DMS114 treated with DMSO at 0.1 percent for 48 hours (cell line): Measurements from ENCODE around the gene SHISA6.

Experiments
- DNase-seq: peaks from one replicate; lab custom pipeline; 2025; ENCODE audit not compliant: unreplicated experiment; lab: John Stamatoyannopoulos, UW

The SHISA6 gene

GRCh38 chr17:11430751-11431150, 189.7 kb downstream of the SHISA6 start:
- no peak for DNase-seq

GRCh38 chr17:11438673-11439072, 197.7 kb downstream of the SHISA6 start:
- no peak for DNase-seq

- DNase-seq, result no peak
Measured at GRCh38 chr17:11441004-11441403, 200.0 kb downstream of the SHISA6 start.

GRCh38 chr17:11446316-11446715, 205.3 kb downstream of the SHISA6 start:
- no peak for DNase-seq

GRCh38 chr17:11454096-11454495, 213.1 kb downstream of the SHISA6 start:
- DNase-seq, result no peak

GRCh38 chr17:11458279-11458678, 217.3 kb downstream of the SHISA6 start:
- no peak for DNase-seq

GRCh38 chr17:11459861-11460331, 218.9 kb downstream of the SHISA6 start:
- no peak for DNase-seq

GRCh38 chr17:11461993-11462548, 221.1 kb downstream of the SHISA6 start:
- no peak for DNase-seq

- no peak for DNase-seq
Measured at GRCh38 chr17:11467639-11468038, 226.6 kb downstream of the SHISA6 start.

GRCh38 chr17:11485336-11486100, 244.5 kb downstream of the SHISA6 start:
- no peak for DNase-seq

- no peak for DNase-seq
Measured at GRCh38 chr17:11486101-11486867, 245.3 kb downstream of the SHISA6 start.

- DNase-seq, result no peak
Measured at GRCh38 chr17:11486868-11487310, 245.9 kb downstream of the SHISA6 start.

- no peak for DNase-seq
Measured at GRCh38 chr17:11487469-11487868, 246.5 kb downstream of the SHISA6 start.

GRCh38 chr17:11488407-11488806, 247.4 kb downstream of the SHISA6 start:
- no peak for DNase-seq

- DNase-seq, result no peak
Measured at GRCh38 chr17:11490171-11490755, 249.2 kb downstream of the SHISA6 start.

GRCh38 chr17:11492511-11492910, 251.5 kb downstream of the SHISA6 start:
- no peak for DNase-seq

GRCh38 chr17:11493936-11494335, 252.9 kb downstream of the SHISA6 start:
- DNase-seq, result no peak

- no peak for DNase-seq
Measured at GRCh38 chr17:11495613-11496012, 254.6 kb downstream of the SHISA6 start.

- DNase-seq, result no peak
Measured at GRCh38 chr17:11499881-11500280, 258.9 kb downstream of the SHISA6 start.

- no peak for DNase-seq
Measured at GRCh38 chr17:11503308-11504035, 262.5 kb downstream of the SHISA6 start.

GRCh38 chr17:11506635-11507034, 265.6 kb downstream of the SHISA6 start:
- no peak for DNase-seq
